Glutamatergic neuron (in vitro differentiated cells): ENCODE results near the gene ZNF77. TPM values are rescaled to one million over a fixed set of nuclear protein-coding genes. Genes with fewer than 3 reads are reported as not detected.
"Not testable (repeated sequence)": the region's sequence is repeated elsewhere in the genome, so short reads cannot be mapped to it uniquely, and the experiment has no call there.

Experiments
- DNase-seq: peaks from one replicate; pipeline ENCODE4 v3.0.0; 2022
- H3K27ac Mint-ChIP-seq: one replicate; pipeline ENCODE4 v1.8.0; 2020; ENCODE audit warnings: mild to moderate bottlenecking, mixed read lengths, inconsistent platforms; ENCODE audit not compliant: unreplicated experiment
- H3K27me3 Mint-ChIP-seq: one replicate; pipeline ENCODE4 v1.8.0; 2020; ENCODE audit warnings: mild to moderate bottlenecking, moderate library complexity, mixed read lengths, inconsistent platforms; ENCODE audit not compliant: unreplicated experiment
- H3K36me3 Mint-ChIP-seq: one replicate; pipeline ENCODE4 v1.8.0; 2020; ENCODE audit warnings: mild to moderate bottlenecking, mixed read lengths, inconsistent platforms; ENCODE audit not compliant: unreplicated experiment
- H3K4me1 Mint-ChIP-seq: one replicate; pipeline ENCODE4 v1.8.0; 2020; ENCODE audit warnings: mild to moderate bottlenecking, low read depth, mixed read lengths, inconsistent platforms; ENCODE audit not compliant: unreplicated experiment
- H3K4me3 Mint-ChIP-seq: one replicate; pipeline ENCODE4 v1.8.0; 2020; ENCODE audit warnings: mild to moderate bottlenecking, mixed read lengths, inconsistent platforms; ENCODE audit not compliant: unreplicated experiment
- H3K9me3 Mint-ChIP-seq: one replicate; pipeline ENCODE4 v1.8.0; 2020; ENCODE audit warnings: mild to moderate bottlenecking, moderate library complexity, mixed read lengths, inconsistent platforms; ENCODE audit not compliant: unreplicated experiment
- CTCF ChIP-seq: fragments of 200-600 bp; sonication (generic); IDR thresholded peaks from one replicate; pipeline ENCODE4 v1.5.0; 2021; ENCODE audit not compliant: partially characterized antibody, unreplicated experiment
- total RNA-seq: library from RNA; stranded (reverse); fragmentation: NEBNext Ultra II Directional; extraction: Animal tissue kit (Norgen Biotek cat#: 25700); gene quantifications from one replicate; pipeline ENCODE4 v1.2.1, GENCODE V29; 2021; ENCODE audit not compliant: unreplicated experiment

The ZNF77 gene
- total RNA-seq, 1 donor from 2014 or later: 4.8 TPM

- H3K9me3 Mint-ChIP-seq: peaks cover 5% of the 10 kb centered on the region
- no peak overlapping the region for H3K27ac Mint-ChIP-seq
- TF ChIP-seq CTCF: no peak
- H3K4me3 Mint-ChIP-seq: no peak overlapping the region
- no peaks in the 10 kb centered on the region for H3K36me3 Mint-ChIP-seq
- DNase-seq: no peak
- H3K4me1 Mint-ChIP-seq: peaks cover 4% of the 10 kb centered on the region
- H3K27me3 Mint-ChIP-seq: peaks cover 13% of the 10 kb centered on the region
These were observed 28.5 kb upstream of the ZNF77 start for GRCh38 chr19:2973229-2973628.

- no peak overlapping the region for H3K4me3 Mint-ChIP-seq
- TF ChIP-seq CTCF: no peak
- peaks cover 7% of the 10 kb centered on the region for H3K27me3 Mint-ChIP-seq
- H3K36me3 Mint-ChIP-seq: no peaks in the 10 kb centered on the region
- no peaks in the 10 kb centered on the region for H3K4me1 Mint-ChIP-seq
- no peak for DNase-seq
- H3K9me3 Mint-ChIP-seq: no peaks in the 10 kb centered on the region
- H3K27ac Mint-ChIP-seq: no peak overlapping the region
These were observed 25.5 kb upstream of the ZNF77 start for GRCh38 chr19:2970201-2970835.

GRCh38 chr19:2969104-2969504, 24.3 kb upstream of the ZNF77 start:
- H3K36me3 Mint-ChIP-seq: no peaks in the 10 kb centered on the region
- H3K27me3 Mint-ChIP-seq: peaks cover 3% of the 10 kb centered on the region
- H3K9me3 Mint-ChIP-seq: no peaks in the 10 kb centered on the region
- H3K4me1 Mint-ChIP-seq: no peaks in the 10 kb centered on the region
- no peak overlapping the region for H3K27ac Mint-ChIP-seq
- TF ChIP-seq CTCF: no peak
- no peak for DNase-seq
- H3K4me3 Mint-ChIP-seq: no peak overlapping the region

GRCh38 chr19:2967972-2968371, 23.2 kb upstream of the ZNF77 start:
- no peaks in the 10 kb centered on the region for H3K27me3 Mint-ChIP-seq
- H3K9me3 Mint-ChIP-seq: no peaks in the 10 kb centered on the region
- no peaks in the 10 kb centered on the region for H3K36me3 Mint-ChIP-seq
- TF ChIP-seq CTCF: no peak
- H3K4me3 Mint-ChIP-seq: no peak overlapping the region
- H3K27ac Mint-ChIP-seq: no peak overlapping the region
- H3K4me1 Mint-ChIP-seq: no peaks in the 10 kb centered on the region
- no peak for DNase-seq

GRCh38 chr19:2964874-2965273, 20.1 kb upstream of the ZNF77 start:
- Mint-ChIP-seq H3K4me3 (no peak overlapping the region), H3K4me1 (peaks cover 2% of the 10 kb centered on the region), H3K27me3 (peaks cover 5% of the 10 kb centered on the region), H3K9me3 (peaks cover 2% of the 10 kb centered on the region), H3K36me3 (no peaks in the 10 kb centered on the region), H3K27ac (no peak overlapping the region)
- DNase-seq: no peak
- no peak for TF ChIP-seq CTCF

GRCh38 chr19:2963631-2964030, 18.9 kb upstream of the ZNF77 start:
- not testable (repeated sequence) for H3K4me1 Mint-ChIP-seq, H3K36me3 Mint-ChIP-seq, H3K27ac Mint-ChIP-seq, DNase-seq, H3K27me3 Mint-ChIP-seq, H3K4me3 Mint-ChIP-seq, H3K9me3 Mint-ChIP-seq
